Sigmoid colon (tissue), 7 donors: ENCODE measurements around the gene UBLCP1. TPM values are rescaled to one million over a fixed set of nuclear protein-coding genes. Genes with fewer than 3 reads are reported as not detected.

Source experiments
- DNase-seq: peaks from one replicate; pipeline ENCODE4 v3.0.0-alpha.2; 2019
- H3K27ac ChIP-seq, 4 donors: fragments of 200-600 bp; sonication (generic); one replicate each; pipeline ENCODE4 v1.5.1; 2016 to 2019; ENCODE audit warnings: mild to moderate bottlenecking in 1 of 4
- H3K27me3 ChIP-seq, 3 donors: fragments of 200-600 bp; sonication (generic); one replicate each; pipeline ENCODE4 v1.5.1; 2019; ENCODE audit warnings: mild to moderate bottlenecking in 1 of 3
- H3K36me3 ChIP-seq, 4 donors: fragments of 200-600 bp; sonication (generic); one replicate each; pipeline ENCODE4 v1.5.1; 2016 to 2019
- H3K4me1 ChIP-seq, 4 donors: fragments of 200-600 bp; sonication (generic); one replicate each; pipeline ENCODE4 v1.5.1; 2017 to 2019
- H3K4me3 ChIP-seq, 4 donors: fragments of 200-600 bp; sonication (generic); one replicate each; pipeline ENCODE4 v1.5.1; 2017 to 2019; ENCODE audit warnings: mild to moderate bottlenecking in 2 of 4, moderate library complexity in 1 of 4
- H3K9me3 ChIP-seq, 4 donors: fragments of 200-600 bp in 3 of 4; sonication (generic) in 3 of 4; one replicate each; pipeline versions ENCODE4 v1.5.1 to v1.6.1; 2013 to 2019
- EP300 ChIP-seq, 4 donors: sonication (generic); formaldehyde crosslinking; IDR thresholded peaks; one replicate each; pipeline ENCODE4 v1.6.1; 2017; ENCODE audit warnings: antibody characterized with exemption in 4 of 4
- POLR2A ChIP-seq, 2 donors: fragments of 450-650 bp; IDR thresholded peaks; one replicate each; pipeline ENCODE4 v1.6.1; 2016; ENCODE audit warnings: antibody characterized with exemption in 2 of 2, mild to moderate bottlenecking in 2 of 2, moderate library complexity in 2 of 2
- POLR2AphosphoS5 ChIP-seq, 4 donors: sonication (generic); formaldehyde crosslinking; IDR thresholded peaks; one replicate each; pipeline ENCODE4 v1.6.1; 2017; ENCODE audit warnings: antibody characterized with exemption in 4 of 4
- WGBS, 2 donors: extraction: QIAGEN DNeasy Blood & Tissue Kit; methylation state at CpG; one replicate each; pipeline ENCODE4 v1.1.7; 2013; 5-methylcytosine and 5-hydroxymethylcytosine counted together
- intact Hi-C: fragments of 100-400 bp; cut with DNase I; formaldehyde crosslinking; loops from one replicate; pipeline ENCODE4 v1.15.1; 2023
- polyA plus RNA-seq, 3 donors: library from polyadenylated mRNA; stranded (reverse); fragments of 200-250 nt; gene quantifications; one replicate each; pipeline ENCODE4 v1.2.3, GENCODE V29; 2013
- total RNA-seq, 4 donors: library from RNA; depleted of rRNA; stranded (reverse); fragments of >200 nt; gene quantifications; one replicate each; pipeline ENCODE4 v1.1.0, GENCODE V29; 2016
- TF ChIP-seq, protein P1 (sequence below), 4 experiments: fragments of 450-650 bp in 3 of 4; fragments of 200-600 bp in 1 of 4; IDR thresholded peaks; one replicate each; pipeline ENCODE4 v1.5.1; 2016 to 2019; ENCODE audit warnings: antibody characterized with exemption in 4 of 4, mild to moderate bottlenecking in 3 of 4, moderate library complexity in 2 of 4
- donor health status: healthy with polysubstance abuse.
- donor health status: Bipolar disorder and iron deficiency.
- donor health status: healthy.

Gene UBLCP1
- total and polyA plus RNA-seq, 7 donors, result 15.0 to 29.6 (median 18.7) TPM

DNA sequence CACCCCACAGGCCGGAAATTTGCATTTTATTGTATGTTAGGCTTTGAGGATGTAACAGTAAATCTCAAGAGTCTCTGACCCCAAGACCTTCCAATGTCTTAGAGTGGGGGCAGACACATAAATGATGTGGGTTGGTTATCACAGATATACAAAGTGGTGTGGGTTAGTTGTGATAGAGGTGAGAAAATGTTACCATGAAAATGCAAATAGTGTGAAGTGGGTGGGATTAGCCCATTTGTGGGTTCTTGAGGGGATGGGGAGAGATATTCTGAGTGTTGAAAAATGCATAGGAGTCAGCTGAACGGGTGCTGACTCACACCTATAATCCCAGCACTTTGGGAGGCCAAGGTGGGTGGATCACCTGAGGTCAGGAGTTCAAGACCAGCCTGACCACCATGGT lies 45.9 kb upstream of the UBLCP1 start:
- H3K4me3 ChIP-seq, result no peak overlapping the region
- H3K27ac ChIP-seq, result no peak overlapping the region
- H3K4me1 ChIP-seq, result no peaks in the 10 kb centered on the region
- TF ChIP-seq EP300 (IDR thresholded peaks at IDR 0.05), result no peak
- no peak for TF ChIP-seq POLR2AphosphoS5 (IDR thresholded peaks at IDR 0.05)
- no peak for TF ChIP-seq POLR2A (IDR thresholded peaks at IDR 0.05)
- TF ChIP-seq, protein P1, sequence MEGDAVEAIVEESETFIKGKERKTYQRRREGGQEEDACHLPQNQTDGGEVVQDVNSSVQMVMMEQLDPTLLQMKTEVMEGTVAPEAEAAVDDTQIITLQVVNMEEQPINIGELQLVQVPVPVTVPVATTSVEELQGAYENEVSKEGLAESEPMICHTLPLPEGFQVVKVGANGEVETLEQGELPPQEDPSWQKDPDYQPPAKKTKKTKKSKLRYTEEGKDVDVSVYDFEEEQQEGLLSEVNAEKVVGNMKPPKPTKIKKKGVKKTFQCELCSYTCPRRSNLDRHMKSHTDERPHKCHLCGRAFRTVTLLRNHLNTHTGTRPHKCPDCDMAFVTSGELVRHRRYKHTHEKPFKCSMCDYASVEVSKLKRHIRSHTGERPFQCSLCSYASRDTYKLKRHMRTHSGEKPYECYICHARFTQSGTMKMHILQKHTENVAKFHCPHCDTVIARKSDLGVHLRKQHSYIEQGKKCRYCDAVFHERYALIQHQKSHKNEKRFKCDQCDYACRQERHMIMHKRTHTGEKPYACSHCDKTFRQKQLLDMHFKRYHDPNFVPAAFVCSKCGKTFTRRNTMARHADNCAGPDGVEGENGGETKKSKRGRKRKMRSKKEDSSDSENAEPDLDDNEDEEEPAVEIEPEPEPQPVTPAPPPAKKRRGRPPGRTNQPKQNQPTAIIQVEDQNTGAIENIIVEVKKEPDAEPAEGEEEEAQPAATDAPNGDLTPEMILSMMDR (IDR thresholded peaks at IDR 0.05), result no peak
- H3K9me3 ChIP-seq, result no peaks in the 10 kb centered on the region
- no peak for DNase-seq
- intact Hi-C loops, result no loop called here
- WGBS, 2 donors, result 87 to 91% methylated on average over 2 of the region's 2 CpGs
- H3K36me3 ChIP-seq, result no peaks in the 10 kb centered on the region
- H3K27me3 ChIP-seq, result no peaks in the 10 kb centered on the region

DNA sequence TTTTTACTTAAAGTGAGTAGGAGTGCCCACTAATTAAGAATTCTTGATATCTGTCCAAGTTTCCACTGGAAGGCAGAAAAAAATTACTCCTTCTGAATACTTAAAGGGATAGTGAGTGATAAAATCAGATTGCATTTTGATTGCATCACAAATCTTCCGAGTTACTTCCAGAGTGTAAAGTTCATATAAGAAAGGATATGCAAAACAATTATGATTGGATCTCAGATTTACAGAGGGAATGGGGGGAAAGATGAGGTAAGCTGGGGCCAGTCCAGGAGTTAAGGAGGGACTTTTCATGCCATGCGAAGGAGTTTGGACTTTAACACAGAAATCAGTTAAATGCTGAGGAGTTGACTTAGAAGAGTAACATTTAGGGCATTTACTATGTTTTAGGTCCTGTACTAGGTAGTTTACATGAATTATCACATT lies 44.5 kb upstream of the UBLCP1 start:
- H3K4me1 ChIP-seq, result no peaks in the 10 kb centered on the region
- H3K4me3 ChIP-seq, result no peak overlapping the region
- intact Hi-C loops, result no loop called here
- TF ChIP-seq POLR2AphosphoS5 (IDR thresholded peaks at IDR 0.05), result no peak
- TF ChIP-seq, protein P1 (IDR thresholded peaks at IDR 0.05), result no peak
- no peak for TF ChIP-seq POLR2A (IDR thresholded peaks at IDR 0.05)
- TF ChIP-seq EP300 (IDR thresholded peaks at IDR 0.05), result no peak
- no peaks in the 10 kb centered on the region for H3K36me3 ChIP-seq
- no peaks in the 10 kb centered on the region for H3K9me3 ChIP-seq
- DNase-seq, result no peak
- H3K27ac ChIP-seq, result no peak overlapping the region
- no peaks in the 10 kb centered on the region for H3K27me3 ChIP-seq
- 15 to 63% methylated on average over 2 of the region's 2 CpGs for WGBS, 2 donors

DNA sequence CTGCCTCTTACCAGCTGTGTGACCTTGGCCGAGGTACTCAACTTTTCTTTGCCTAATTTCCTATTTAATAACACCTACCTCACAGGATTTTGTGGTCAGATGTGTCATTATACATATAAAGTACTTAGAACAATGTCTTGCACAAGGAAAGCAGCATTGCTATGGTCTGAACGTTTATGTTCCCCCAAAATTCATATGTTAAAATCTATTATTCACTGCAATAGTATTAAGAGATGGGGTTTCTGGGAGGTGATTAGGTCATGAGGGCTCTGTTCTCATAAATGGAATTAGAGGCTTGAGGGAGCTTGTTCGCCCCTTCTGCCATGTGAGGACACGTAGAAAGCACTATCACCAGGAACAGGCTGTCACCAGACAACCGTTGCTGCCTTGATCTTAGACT lies 42.9 kb upstream of the UBLCP1 start:
- intact Hi-C loops, result no loop called here
- TF ChIP-seq POLR2A (IDR thresholded peaks at IDR 0.05) (no peak), EP300 (IDR thresholded peaks at IDR 0.05) (no peak), POLR2AphosphoS5 (IDR thresholded peaks at IDR 0.05) (no peak)
- TF ChIP-seq, protein P1 (IDR thresholded peaks at IDR 0.05), result no peak
- no peak for DNase-seq
- Histone ChIP-seq H3K4me1 (no peaks in the 10 kb centered on the region), H3K9me3 (no peaks in the 10 kb centered on the region), H3K4me3 (no peak overlapping the region), H3K27me3 (no peaks in the 10 kb centered on the region), H3K36me3 (no peaks in the 10 kb centered on the region), H3K27ac (no peak overlapping the region)
- WGBS, 2 donors, result 69 to 83% methylated on average over 5 of the region's 5 CpGs

DNA sequence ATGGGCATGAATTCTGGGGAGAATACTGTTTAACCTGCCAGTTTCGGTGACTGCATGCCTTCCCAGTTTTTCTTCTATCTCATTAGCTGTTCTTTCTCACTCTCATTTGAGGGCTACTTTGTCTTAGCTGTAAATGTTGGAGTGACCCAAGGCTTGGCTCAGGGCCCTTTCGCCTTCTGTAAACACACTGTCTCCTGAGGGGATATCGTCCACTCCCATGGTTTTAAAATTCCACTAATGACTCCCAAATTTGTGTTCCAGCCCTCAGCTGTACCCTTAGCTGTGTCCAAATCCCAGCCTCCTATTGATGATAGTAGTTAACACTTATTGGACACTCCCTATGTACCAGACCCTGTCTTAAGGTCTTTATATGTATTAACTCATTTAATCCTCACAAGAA lies 39.6 kb upstream of the UBLCP1 start:
- DNase-seq, result no peak
- H3K4me3 ChIP-seq, result no peak overlapping the region
- TF ChIP-seq POLR2AphosphoS5 (IDR thresholded peaks at IDR 0.05), result no peak
- TF ChIP-seq EP300 (IDR thresholded peaks at IDR 0.05), result no peak
- TF ChIP-seq POLR2A (IDR thresholded peaks at IDR 0.05), result no peak
- TF ChIP-seq, protein P1 (IDR thresholded peaks at IDR 0.05), result no peak
- no peaks in the 10 kb centered on the region for H3K27me3 ChIP-seq
- intact Hi-C loops, result no loop called here
- no peaks in the 10 kb centered on the region for H3K4me1 ChIP-seq
- H3K9me3 ChIP-seq, result no peaks in the 10 kb centered on the region
- no peak overlapping the region for H3K27ac ChIP-seq
- WGBS, 2 donors, result 92 to 93% methylated on average over 3 of the region's 3 CpGs
- H3K36me3 ChIP-seq, result no peaks in the 10 kb centered on the region

DNA sequence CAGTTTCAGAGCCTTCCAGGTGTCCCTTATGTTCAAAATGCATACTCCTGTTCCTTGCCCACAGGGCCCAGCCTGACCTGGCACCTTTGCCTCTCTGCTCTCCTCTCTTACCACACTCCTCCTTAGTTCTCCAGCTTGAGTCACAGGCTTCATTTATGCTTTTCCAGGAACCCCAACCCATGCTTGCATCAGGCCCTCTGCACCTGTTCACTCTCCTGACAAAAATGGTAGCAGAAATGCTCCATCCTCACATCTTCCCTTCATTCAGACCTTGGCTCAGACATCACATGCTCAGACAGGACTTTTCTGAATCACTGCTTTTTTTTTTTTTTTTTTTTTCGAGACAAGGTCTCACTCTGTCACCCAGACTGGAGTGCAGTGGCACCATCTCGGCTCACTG lies 38.6 kb upstream of the UBLCP1 start:
- Histone ChIP-seq H3K27me3 (no peaks in the 10 kb centered on the region), H3K4me3 (no peak overlapping the region), H3K27ac (no peak overlapping the region), H3K4me1 (no peaks in the 10 kb centered on the region), H3K36me3 (no peaks in the 10 kb centered on the region), H3K9me3 (no peaks in the 10 kb centered on the region)
- TF ChIP-seq, protein P1 (IDR thresholded peaks at IDR 0.05), result no peak
- TF ChIP-seq POLR2A (IDR thresholded peaks at IDR 0.05) (no peak), EP300 (IDR thresholded peaks at IDR 0.05) (no peak), POLR2AphosphoS5 (IDR thresholded peaks at IDR 0.05) (no peak)
- no peak for DNase-seq
- 83 to 95% methylated on average over 2 of the region's 2 CpGs for WGBS, 2 donors
- intact Hi-C loops, result no loop called here
